GM20000 (cell line): ENCODE data around the gene NAPEPLD.
A peak's percentile ranks its signal among the peaks of the same experiment; 100 is the strongest.
"Not testable (repeated sequence)": the region's sequence is repeated elsewhere in the genome, so short reads cannot be mapped to it uniquely, and the experiment has no call there.

ENCODE experiments used
- DNase-seq: peaks from one replicate; pipeline ENCODE4 v3.0.0; 2012; ENCODE audit warnings: low spot score
- CTCF ChIP-seq: IDR thresholded peaks from 2 replicates; pipeline ENCODE4 v1.5.1; 2012; ENCODE audit warnings: mild to moderate bottlenecking, control low read depth; ENCODE audit errors: extremely low read depth, missing control alignments

Gene NAPEPLD

GRCh38 chr7:103079836-103080235 is 69.1 kb downstream of the NAPEPLD start:
- DNase-seq = no peak
- no peak for TF ChIP-seq CTCF

- DNase-seq = not testable (repeated sequence)
Observed at GRCh38 chr7:103078226-103078625, 70.7 kb downstream of the NAPEPLD start.

GRCh38 chr7:103077318-103077717 is 71.6 kb downstream of the NAPEPLD start:
- no peak for TF ChIP-seq CTCF
- DNase-seq = no peak

- no peak for DNase-seq
- no peak for TF ChIP-seq CTCF
Observed at GRCh38 chr7:103076764-103077163, 72.1 kb downstream of the NAPEPLD start.

GRCh38 chr7:103075337-103075918 is 73.5 kb downstream of the NAPEPLD start:
- peak; percentile 87 for DNase-seq
- no peak for TF ChIP-seq CTCF

- peak; percentile 95 for DNase-seq
- TF ChIP-seq CTCF = no peak
Observed at GRCh38 chr7:103074519-103075336, 74.2 kb downstream of the NAPEPLD start, which contains the start of the genes ARMC10 and FBXL13. Gene ARMC10 (plus strand): TSS chr7:103075140. CDS start chr7:103075273, 133 bp downstream. Gene FBXL13 (minus strand): TSS chr7:103074796.

GRCh38 chr7:103073989-103074518 is 74.8 kb downstream of the NAPEPLD start:
- no peak for TF ChIP-seq CTCF
- DNase-seq = peak; percentile 17
